ENCODE measurements around the gene MAGI2. TPM values are rescaled to one million over a fixed set of nuclear protein-coding genes. Genes with fewer than 3 reads are reported as not detected.

The MAGI2 gene
- total and polyA plus RNA-seq, 9 donors = 7.1 to 20.4 (median 18.7) TPM

DNA sequence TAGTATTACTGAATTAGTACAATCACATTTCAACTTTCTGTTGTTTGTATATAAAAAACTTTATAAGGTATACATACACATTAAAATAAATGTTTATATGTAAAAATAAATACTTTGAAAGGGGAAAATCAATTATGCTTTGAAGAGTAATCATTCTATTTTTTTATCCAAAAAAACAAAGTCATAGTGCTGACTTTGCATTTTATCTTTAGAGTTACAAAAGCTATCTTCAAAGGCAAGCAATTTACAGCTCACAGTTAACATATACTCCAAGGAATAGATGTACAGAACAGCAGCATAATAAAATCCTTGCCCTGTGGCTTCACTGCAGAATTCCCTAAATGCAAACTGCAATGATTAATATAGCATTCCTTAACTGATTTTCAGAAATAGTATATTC is 53.2 kb downstream of the MAGI2 start:
- no peaks in the 10 kb centered on the region for H3K4me1 ChIP-seq (ENCODE audit: insufficient read depth)
- intact Hi-C loops (cut with DNase I) = no loop called here

DNA sequence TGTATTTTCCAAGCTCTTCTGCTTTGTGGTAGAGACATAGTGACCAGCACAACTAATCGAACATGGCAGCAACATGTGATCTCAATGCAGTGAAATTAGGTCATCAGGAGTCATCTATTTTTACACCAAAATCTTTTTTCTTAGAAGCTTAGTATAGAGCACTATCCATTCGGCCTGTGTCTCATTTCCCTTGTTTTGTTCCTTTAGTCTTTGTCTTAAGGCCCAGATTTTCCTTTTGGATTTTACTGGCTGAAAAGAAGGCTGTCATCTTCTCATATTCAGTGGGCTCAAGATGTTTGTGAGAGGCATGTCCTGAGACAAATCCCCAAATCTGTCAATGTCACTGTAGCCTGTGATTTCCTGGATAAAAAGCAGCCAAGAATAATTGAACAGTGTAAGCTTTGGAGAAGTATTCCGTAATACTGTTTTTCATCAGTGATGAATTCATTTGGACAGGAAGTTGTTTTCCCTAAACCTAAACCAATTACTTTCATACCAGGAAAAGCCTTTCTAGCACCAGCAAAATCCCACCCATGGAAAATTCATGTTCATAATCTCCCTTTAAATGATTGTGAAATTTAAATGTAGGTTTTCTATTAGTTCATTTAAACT is 55.2 kb downstream of the MAGI2 start:
- no peaks in the 10 kb centered on the region for H3K4me1 ChIP-seq (ENCODE audit: insufficient read depth)
- H3K9me3 ChIP-seq = no peaks in the 10 kb centered on the region
- no peak for DNase-seq
- H3K4me3 ChIP-seq = no peak overlapping the region
- TF ChIP-seq POLR2A (IDR thresholded peaks at IDR 0.05) (no peak), EP300 (IDR thresholded peaks at IDR 0.05) (no peak)
- TF ChIP-seq, protein P1, sequence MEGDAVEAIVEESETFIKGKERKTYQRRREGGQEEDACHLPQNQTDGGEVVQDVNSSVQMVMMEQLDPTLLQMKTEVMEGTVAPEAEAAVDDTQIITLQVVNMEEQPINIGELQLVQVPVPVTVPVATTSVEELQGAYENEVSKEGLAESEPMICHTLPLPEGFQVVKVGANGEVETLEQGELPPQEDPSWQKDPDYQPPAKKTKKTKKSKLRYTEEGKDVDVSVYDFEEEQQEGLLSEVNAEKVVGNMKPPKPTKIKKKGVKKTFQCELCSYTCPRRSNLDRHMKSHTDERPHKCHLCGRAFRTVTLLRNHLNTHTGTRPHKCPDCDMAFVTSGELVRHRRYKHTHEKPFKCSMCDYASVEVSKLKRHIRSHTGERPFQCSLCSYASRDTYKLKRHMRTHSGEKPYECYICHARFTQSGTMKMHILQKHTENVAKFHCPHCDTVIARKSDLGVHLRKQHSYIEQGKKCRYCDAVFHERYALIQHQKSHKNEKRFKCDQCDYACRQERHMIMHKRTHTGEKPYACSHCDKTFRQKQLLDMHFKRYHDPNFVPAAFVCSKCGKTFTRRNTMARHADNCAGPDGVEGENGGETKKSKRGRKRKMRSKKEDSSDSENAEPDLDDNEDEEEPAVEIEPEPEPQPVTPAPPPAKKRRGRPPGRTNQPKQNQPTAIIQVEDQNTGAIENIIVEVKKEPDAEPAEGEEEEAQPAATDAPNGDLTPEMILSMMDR (IDR thresholded peaks at IDR 0.05) = no peak
- WGBS, 3 donors = 69 to 84% (median 82%) methylated on average over 3 of the region's 3 CpGs
- H3K36me3 ChIP-seq = no peaks in the 10 kb centered on the region
- intact Hi-C loops (cut with DNase I) = no loop called here
- no peak overlapping the region for H3K27ac ChIP-seq
- H3K27me3 ChIP-seq = no peaks in the 10 kb centered on the region

More for the DNA sequence above, 53.2 kb downstream of the MAGI2 start:
- TF ChIP-seq, protein P1 (IDR thresholded peaks at IDR 0.05) = no peak
- TF ChIP-seq EP300 (IDR thresholded peaks at IDR 0.05) (no peak), POLR2A (IDR thresholded peaks at IDR 0.05) (no peak)
- Histone ChIP-seq H3K27me3 (no peaks in the 10 kb centered on the region), H3K27ac (no peak overlapping the region), H3K4me3 (no peak overlapping the region), H3K9me3 (no peaks in the 10 kb centered on the region), H3K36me3 (no peaks in the 10 kb centered on the region)
- no peak for DNase-seq

DNA sequence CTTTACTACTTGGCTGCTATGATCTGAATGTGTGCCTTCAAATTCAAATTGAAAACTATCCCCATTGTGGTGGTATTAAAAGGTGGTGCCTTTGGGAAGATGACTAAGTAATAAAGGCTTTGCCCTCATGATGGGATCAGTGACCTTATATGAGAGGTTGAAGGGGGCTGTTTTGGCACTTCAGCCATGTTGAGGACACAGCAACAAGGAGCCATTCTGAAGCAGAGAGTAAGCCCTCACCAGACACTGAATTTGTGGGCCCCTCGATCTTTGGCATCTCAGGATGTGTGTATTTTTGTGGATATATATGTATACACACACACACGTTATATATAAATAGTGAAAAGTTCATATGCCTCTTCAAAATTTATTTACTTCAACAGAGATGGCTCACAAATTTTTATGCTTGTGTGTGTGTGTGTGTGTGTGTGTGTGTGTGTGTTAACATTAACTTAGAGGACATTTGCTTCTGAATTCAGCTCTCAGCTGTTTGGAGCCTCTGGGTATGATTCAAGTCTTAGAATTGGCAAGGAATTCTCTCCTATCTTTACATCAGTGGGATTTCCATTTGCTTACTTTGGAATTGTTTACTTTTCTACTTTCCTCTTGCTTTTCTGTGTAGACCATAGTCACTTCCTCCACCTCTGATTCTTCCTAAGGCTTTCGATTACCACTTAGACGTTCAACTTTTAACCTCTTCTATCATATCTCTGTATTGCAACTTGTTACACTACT is 66.6 kb downstream of the MAGI2 start:
- no peak overlapping the region for H3K27ac ChIP-seq
- 66 to 85% (median 78%) methylated on average over 4 of the region's 4 CpGs for WGBS, 3 donors
- DNase-seq = no peak
- H3K4me3 ChIP-seq = no peak overlapping the region
- TF ChIP-seq POLR2A (IDR thresholded peaks at IDR 0.05) = no peak
- TF ChIP-seq, protein P1 (IDR thresholded peaks at IDR 0.05) = no peak
- no peak for TF ChIP-seq EP300 (IDR thresholded peaks at IDR 0.05)
- no peaks in the 10 kb centered on the region for H3K9me3 ChIP-seq
- no peaks in the 10 kb centered on the region for H3K4me1 ChIP-seq (ENCODE audit: insufficient read depth)
- intact Hi-C loops (cut with DNase I) = no loop called here
- H3K36me3 ChIP-seq = no peaks in the 10 kb centered on the region
- no peaks in the 10 kb centered on the region for H3K27me3 ChIP-seq

DNA sequence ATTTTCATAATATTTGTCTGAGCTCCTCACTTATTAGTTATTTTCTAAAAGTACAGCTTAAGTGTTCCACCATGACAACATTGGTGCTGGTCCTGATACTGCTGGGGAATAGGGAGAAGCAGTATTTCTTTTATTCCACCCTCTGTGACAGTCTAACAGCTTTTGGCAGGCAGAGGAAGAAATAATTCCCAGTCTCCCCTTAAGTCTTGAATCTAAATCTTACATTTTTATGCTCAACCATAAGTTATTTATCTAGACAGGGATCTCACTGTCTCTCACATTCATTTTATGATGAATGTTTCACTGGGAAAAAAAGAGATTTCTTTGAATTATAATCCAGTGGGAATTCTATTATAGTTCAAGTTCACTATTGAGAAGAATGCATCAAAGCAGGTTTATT is 71.5 kb downstream of the MAGI2 start:
- TF ChIP-seq EP300 (IDR thresholded peaks at IDR 0.05) = no peak
- Histone ChIP-seq H3K4me3 (no peak overlapping the region), H3K36me3 (no peaks in the 10 kb centered on the region), H3K4me1 (ENCODE audit: insufficient read depth) (peaks cover 4% of the 10 kb centered on the region), H3K27me3 (peaks cover 2% of the 10 kb centered on the region), H3K27ac (no peak overlapping the region), H3K9me3 (no peaks in the 10 kb centered on the region)
- no peak for DNase-seq
- intact Hi-C loops (cut with DNase I) = no loop called here

DNA sequence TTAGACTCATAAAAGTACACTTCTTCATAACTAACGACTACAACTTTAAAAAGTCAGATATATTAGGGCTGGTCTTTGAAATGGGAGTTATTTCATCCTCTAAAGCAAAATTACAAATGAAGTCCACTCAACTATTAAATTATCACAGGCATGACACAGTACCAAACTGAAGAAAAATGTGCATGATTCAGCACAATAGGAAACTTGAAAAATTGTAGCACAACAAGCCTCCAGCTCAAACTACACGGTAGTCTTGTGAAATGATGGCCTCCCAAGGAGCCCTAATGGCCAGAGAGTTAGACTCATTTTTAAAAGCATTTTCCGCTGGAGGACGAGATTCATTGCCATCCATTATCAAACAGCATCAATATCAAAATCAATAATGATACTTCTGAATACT is 76.4 kb downstream of the MAGI2 start:
- no peak overlapping the region for H3K27ac ChIP-seq
- intact Hi-C loops (cut with DNase I) = no loop called here
- no peak for DNase-seq
- H3K27me3 ChIP-seq = peaks cover 2% of the 10 kb centered on the region
- H3K4me3 ChIP-seq = no peak overlapping the region
- no peak for TF ChIP-seq EP300 (IDR thresholded peaks at IDR 0.05)
- no peak for TF ChIP-seq POLR2A (IDR thresholded peaks at IDR 0.05)
- TF ChIP-seq, protein P1 (IDR thresholded peaks at IDR 0.05) = no peak
- H3K4me1 ChIP-seq (ENCODE audit: insufficient read depth) = peaks cover 6% of the 10 kb centered on the region
- H3K9me3 ChIP-seq = no peaks in the 10 kb centered on the region
- 33 to 60% (median 40%) methylated on average over 4 of the region's 4 CpGs for WGBS, 3 donors
- H3K36me3 ChIP-seq = no peaks in the 10 kb centered on the region

Data from ovary (tissue), 9 donors.